IMR-90 (cell line): Measurements from ENCODE around the gene GRIFIN. TPM values are rescaled to one million over a fixed set of nuclear protein-coding genes. Genes with fewer than 3 reads are reported as not detected.

Experiments used
- ATAC-seq: fragments of 200-7000 bp; cut with Tn5 transposase; 2 replicates; pipeline ENCODE4 v1.9.1; 2020; ENCODE audit warnings: low read depth, mild to moderate bottlenecking, moderate library complexity
- BruUV-seq: library from RNA; stranded (reverse); fragments of 400-500 nt; replicated peaks from 2 replicates; lab custom pipeline; 2021; lab: Mats Ljungman, UMichigan
- CTCF ChIA-PET: fragments of 300-600 bp; formaldehyde crosslinking; extraction: SDS; loops from one replicate; lab custom pipeline; 2021; ENCODE audit warnings: antibody characterized with exemption; lab: Yijun Ruan, JAX
- POLR2A ChIA-PET: fragments of 300-600 bp; sonication (Branson Sonifier 250); formaldehyde crosslinking; loops from one replicate; lab custom pipeline; 2022; ENCODE audit warnings: antibody characterized with exemption; ENCODE audit not compliant: unreplicated experiment; lab: Charles Lee
- DNase-seq: peaks from one replicate; pipeline ENCODE4 v3.0.0; 2013
- H2AFZ ChIP-seq: replicated peaks from 2 replicates; pipeline ENCODE3; 2013; ENCODE audit warnings: low read length, mild to moderate bottlenecking; ENCODE audit not compliant: poor library complexity
- H2AK5ac ChIP-seq: 2 replicates; pipeline ENCODE4 v1.6.1; 2013; ENCODE audit warnings: low read depth, low read length, inconsistent platforms
- H2AK9ac ChIP-seq: replicated peaks from 2 replicates; pipeline ENCODE3; 2013; ENCODE audit warnings: mild to moderate bottlenecking, low read depth, low read length, moderate library complexity; ENCODE audit not compliant: poor library complexity
- H2BK120ac ChIP-seq: 2 replicates; pipeline ENCODE4 v1.6.1; 2013; ENCODE audit warnings: low read depth, low read length, inconsistent platforms
- H2BK15ac ChIP-seq: 3 replicates; pipeline ENCODE4 v1.6.1; 2013; ENCODE audit warnings: low read depth, low read length, inconsistent platforms
- H2BK20ac ChIP-seq: 2 replicates; pipeline ENCODE4 v1.6.1; 2013; ENCODE audit warnings: low read depth, mild to moderate bottlenecking, inconsistent platforms, low read length, moderate library complexity
- H2BK5ac ChIP-seq: 2 replicates; pipeline ENCODE4 v1.6.1; 2013; ENCODE audit warnings: mild to moderate bottlenecking, low read depth, low read length, inconsistent platforms; ENCODE audit not compliant: poor library complexity, severe bottlenecking
- H3K14ac ChIP-seq: replicated peaks from 2 replicates; pipeline ENCODE4 v1.6.1; 2013; ENCODE audit warnings: low read depth, low read length, inconsistent platforms
- H3K18ac ChIP-seq: 2 replicates; pipeline ENCODE4 v1.6.1; 2013; ENCODE audit warnings: low read depth, low read length, control low read depth
- H3K23ac ChIP-seq: 2 replicates; pipeline ENCODE4 v1.6.1; 2013; ENCODE audit warnings: low read depth, low read length, inconsistent platforms
- H3K27ac ChIP-seq: 2 replicates; pipeline ENCODE4 v1.5.1; 2013; ENCODE audit warnings: mild to moderate bottlenecking, control low read depth, low read length; ENCODE audit not compliant: insufficient read depth
- H3K27me3 ChIP-seq: 2 replicates; pipeline ENCODE4 v1.6.1; 2013; ENCODE audit warnings: low read length; ENCODE audit not compliant: control insufficient read depth, insufficient read depth
- H3K36me3 ChIP-seq: 2 replicates; pipeline ENCODE4 v1.6.1; 2013; ENCODE audit warnings: low read length, mixed read lengths; ENCODE audit not compliant: control insufficient read depth, insufficient read depth
- H3K4ac ChIP-seq: 2 replicates; pipeline ENCODE4 v1.6.1; 2013; ENCODE audit warnings: low read depth, low read length, inconsistent platforms
- H3K4me1 ChIP-seq: 2 replicates; pipeline ENCODE4 v1.6.1; 2013; ENCODE audit warnings: low read length, mixed read lengths; ENCODE audit not compliant: control insufficient read depth, insufficient read depth
- H3K4me2 ChIP-seq: 2 replicates; pipeline ENCODE4 v1.6.1; 2013; ENCODE audit warnings: low read depth, mild to moderate bottlenecking, control low read depth, low read length, moderate library complexity
- H3K4me3 ChIP-seq: 2 replicates; pipeline ENCODE4 v1.5.1; 2013; ENCODE audit warnings: low read depth, mild to moderate bottlenecking, control low read depth, low read length, moderate library complexity; ENCODE audit not compliant: insufficient read depth
- H3K56ac ChIP-seq: 2 replicates; pipeline ENCODE4 v1.6.1; 2013; ENCODE audit warnings: low read length, inconsistent platforms; ENCODE audit not compliant: insufficient read depth; ENCODE audit errors: extremely low read depth
- H3K79me1 ChIP-seq, 2 experiments: 2 replicates each; pipeline ENCODE4 v1.6.1; 2013; ENCODE audit warnings: low read length in 2 of 2, inconsistent platforms in 1 of 2, low read depth in 1 of 2
- H3K9ac ChIP-seq: 2 replicates; pipeline ENCODE4 v1.6.1; 2013; ENCODE audit warnings: low read depth, low read length, control low read depth
- H3K9me1 ChIP-seq: 2 replicates; pipeline ENCODE4 v1.6.1; 2013; ENCODE audit warnings: low read length, inconsistent platforms; ENCODE audit not compliant: insufficient read depth
- H3K9me3 ChIP-seq: 2 replicates; pipeline ENCODE4 v1.6.1; 2013; ENCODE audit warnings: low read length; ENCODE audit not compliant: control insufficient read depth, insufficient read depth
- H4K20me1 ChIP-seq: 2 replicates; pipeline ENCODE4 v1.6.1; 2013; ENCODE audit warnings: low read length, inconsistent platforms; ENCODE audit not compliant: insufficient read depth
- H4K5ac ChIP-seq: 2 replicates; pipeline ENCODE4 v1.6.1; 2013; ENCODE audit warnings: mild to moderate bottlenecking, low read depth, low read length, control low read depth
- H4K8ac ChIP-seq, 2 experiments: 2 replicates each; pipeline ENCODE4 v1.6.1; 2013; ENCODE audit warnings: low read depth in 2 of 2, low read length in 2 of 2, control low read depth in 1 of 2, inconsistent platforms in 1 of 2
- H4K91ac ChIP-seq: 2 replicates; pipeline ENCODE4 v1.6.1; 2013; ENCODE audit warnings: low read depth, low read length, inconsistent platforms; ENCODE audit not compliant: insufficient read depth
- BHLHE40 ChIP-seq: fragments of 150-350 bp; IDR thresholded peaks from 2 replicates; pipeline ENCODE4 v1.6.1; 2016; ENCODE audit warnings: mild to moderate bottlenecking, low read depth, low read length
- CEBPB ChIP-seq: IDR thresholded peaks from 2 replicates; pipeline ENCODE4 v1.6.1; 2012; ENCODE audit warnings: low read depth, low read length, improper control_type of control experiment
- FOS ChIP-seq: fragments of 150-350 bp; IDR thresholded peaks from 2 replicates; pipeline ENCODE4 v1.6.1; 2016; ENCODE audit warnings: low read depth, low read length
- MAFK ChIP-seq: IDR thresholded peaks from 2 replicates; pipeline ENCODE4 v1.6.1; 2012; ENCODE audit warnings: low read depth, low read length, improper control_type of control experiment
- MXI1 ChIP-seq: IDR thresholded peaks from 2 replicates; pipeline ENCODE4 v1.6.1; 2012; ENCODE audit warnings: low read depth, mild to moderate bottlenecking, low read length, moderate library complexity, borderline replicate concordance
- RAD21 ChIP-seq: IDR thresholded peaks from 2 replicates; pipeline ENCODE4 v1.6.1; 2012; ENCODE audit warnings: low read length, improper control_type of control experiment
- WGBS, 2 experiments: methylation state at CpG; one replicate each; pipeline versions ENCODE4 v1.1.5 to v1.1.7; 2013; ENCODE audit warnings: missing lambda C conversion rate in 2 of 2; ENCODE audit not compliant: insufficient read length in 1 of 2; ENCODE audit errors: extremely low coverage in 2 of 2; 5-methylcytosine and 5-hydroxymethylcytosine counted together
- dilution Hi-C: fragments of 300-500 bp; cut with HindIII; formaldehyde crosslinking; loops from one replicate; pipeline ENCODE4 v1.14.3; 2018; ENCODE audit warnings: low sequenced_read_pairs; ENCODE audit not compliant: unreplicated experiment
- in situ Hi-C: fragments of 300-500 bp; cut with MboI; formaldehyde crosslinking; loops from 3 replicates; pipeline ENCODE4 v1.14.3; 2019; ENCODE audit warnings: low sequenced_read_pairs, inconsistent platforms, mixed read lengths
- intact Hi-C: fragments of 100-400 bp; cut with micrococcal nuclease; formaldehyde crosslinking; loops from 2 replicates; pipeline ENCODE4 v1.10.0; 2022
- polyA plus RNA-seq, 3 experiments: library from polyadenylated mRNA; depleted of rRNA; stranded (reverse); fragments of >200 nt; gene quantifications; 2 replicates each; pipeline ENCODE4 v1.2.3, GENCODE V29; 2012; ENCODE audit warnings: low replicate concordance in 1 of 3
- total RNA-seq: library from RNA; depleted of rRNA; stranded (reverse); fragments of >200 nt; gene quantifications from 2 replicates; pipeline ENCODE4 v1.2.3, GENCODE V29; 2012
- TF ChIP-seq, protein P1 (sequence below): fragments of 150-350 bp; IDR thresholded peaks from 2 replicates; pipeline ENCODE4 v1.6.1; 2016; ENCODE audit warnings: low read depth, mild to moderate bottlenecking, low read length, moderate library complexity, borderline replicate concordance
- TF ChIP-seq, protein P2 (sequence below): conservative IDR thresholded peaks from 2 replicates; pipeline ENCODE4 v1.5.1; 2012; ENCODE audit warnings: mild to moderate bottlenecking, low read depth, low read length, improper control_type of control experiment

The GRIFIN gene
- total and polyA plus RNA-seq, 2 of the 4 experiments (the other 2 are of a cell fraction) = not detected

DNA sequence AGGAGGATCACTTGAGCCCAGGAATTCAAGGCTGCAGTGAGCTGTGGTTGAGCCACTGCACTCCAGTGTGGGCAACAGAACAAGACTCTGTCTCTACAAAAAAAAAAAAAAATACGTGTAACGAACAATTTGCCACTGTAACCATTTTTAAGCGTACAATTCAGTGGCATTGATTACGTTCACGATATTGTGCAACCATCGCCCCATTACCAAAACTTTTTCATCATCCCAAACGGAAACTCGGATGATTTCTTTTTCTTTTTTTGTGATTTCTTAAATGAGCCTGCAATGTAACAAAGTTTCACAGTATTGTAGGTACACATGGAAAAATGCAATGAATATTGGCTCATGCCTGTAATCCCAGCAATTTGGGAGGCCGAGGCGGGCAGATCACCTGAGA is 9.5 kb downstream of the GRIFIN start:
- Histone ChIP-seq H3K4me2 (no peak overlapping the region), H4K91ac (no peak overlapping the region), H4K8ac (no peak overlapping the region), H3K27me3 (peaks cover 3% of the 10 kb centered on the region; the same call in 1 of the 2 replicates), H3K4ac (no peak overlapping the region), H3K14ac (no peak overlapping the region), H3K23ac (no peak overlapping the region), H3K27ac (no peak overlapping the region), H2BK5ac (no peak overlapping the region), H2AK9ac (no peak overlapping the region), H3K9me3 (peaks cover 3% of the 10 kb centered on the region), H2BK20ac (no peak overlapping the region), H3K4me1 (peaks cover 6% of the 10 kb centered on the region; the same call in 1 of the 2 replicates), H4K20me1 (no peaks in the 10 kb centered on the region), H2AK5ac (no peak overlapping the region), H3K9ac (no peak overlapping the region), H3K4me3 (no peak overlapping the region), H2AFZ (no peak overlapping the region), H2BK15ac (no peak overlapping the region), H3K9me1 (no peaks in the 10 kb centered on the region), H4K5ac (no peak overlapping the region), H3K79me1 (no peaks in the 10 kb centered on the region), H2BK120ac (no peak overlapping the region), H3K18ac (no peak overlapping the region), H3K56ac (no peak overlapping the region), H3K36me3 (no peaks in the 10 kb centered on the region)
- intact Hi-C loops = loop anchor here (5.0 kb wide), 1 partner anchor 219 kb away; no protein-coding TSS in a partner anchor
- POLR2A ChIA-PET = interaction anchor here (0.6 kb wide), 1 partner anchor 15 kb away, joined by 4 read pairs; no protein-coding TSS in a partner anchor
- WGBS, 2 experiments = no CpG with 5 or more reads among the region's 10 CpGs
- CTCF ChIA-PET = no interaction called here
- DNase-seq (no peak), ATAC-seq (no peak)
- BruUV-seq = no TSS peak
- TF ChIP-seq, protein P1, sequence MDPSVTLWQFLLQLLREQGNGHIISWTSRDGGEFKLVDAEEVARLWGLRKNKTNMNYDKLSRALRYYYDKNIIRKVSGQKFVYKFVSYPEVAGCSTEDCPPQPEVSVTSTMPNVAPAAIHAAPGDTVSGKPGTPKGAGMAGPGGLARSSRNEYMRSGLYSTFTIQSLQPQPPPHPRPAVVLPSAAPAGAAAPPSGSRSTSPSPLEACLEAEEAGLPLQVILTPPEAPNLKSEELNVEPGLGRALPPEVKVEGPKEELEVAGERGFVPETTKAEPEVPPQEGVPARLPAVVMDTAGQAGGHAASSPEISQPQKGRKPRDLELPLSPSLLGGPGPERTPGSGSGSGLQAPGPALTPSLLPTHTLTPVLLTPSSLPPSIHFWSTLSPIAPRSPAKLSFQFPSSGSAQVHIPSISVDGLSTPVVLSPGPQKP = no peak
- TF ChIP-seq, protein P2, sequence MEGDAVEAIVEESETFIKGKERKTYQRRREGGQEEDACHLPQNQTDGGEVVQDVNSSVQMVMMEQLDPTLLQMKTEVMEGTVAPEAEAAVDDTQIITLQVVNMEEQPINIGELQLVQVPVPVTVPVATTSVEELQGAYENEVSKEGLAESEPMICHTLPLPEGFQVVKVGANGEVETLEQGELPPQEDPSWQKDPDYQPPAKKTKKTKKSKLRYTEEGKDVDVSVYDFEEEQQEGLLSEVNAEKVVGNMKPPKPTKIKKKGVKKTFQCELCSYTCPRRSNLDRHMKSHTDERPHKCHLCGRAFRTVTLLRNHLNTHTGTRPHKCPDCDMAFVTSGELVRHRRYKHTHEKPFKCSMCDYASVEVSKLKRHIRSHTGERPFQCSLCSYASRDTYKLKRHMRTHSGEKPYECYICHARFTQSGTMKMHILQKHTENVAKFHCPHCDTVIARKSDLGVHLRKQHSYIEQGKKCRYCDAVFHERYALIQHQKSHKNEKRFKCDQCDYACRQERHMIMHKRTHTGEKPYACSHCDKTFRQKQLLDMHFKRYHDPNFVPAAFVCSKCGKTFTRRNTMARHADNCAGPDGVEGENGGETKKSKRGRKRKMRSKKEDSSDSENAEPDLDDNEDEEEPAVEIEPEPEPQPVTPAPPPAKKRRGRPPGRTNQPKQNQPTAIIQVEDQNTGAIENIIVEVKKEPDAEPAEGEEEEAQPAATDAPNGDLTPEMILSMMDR = no peak
- TF ChIP-seq FOS (no peak), RAD21 (no peak), MXI1 (no peak), MAFK (no peak), BHLHE40 (no peak), CEBPB (peak; percentile 39)
- dilution Hi-C loops = no loop called here
- in situ Hi-C loops = no loop called here
